HepG2 (cell line): Measurements from ENCODE around the gene GPLD1. TPM values are rescaled to one million over a fixed set of nuclear protein-coding genes. Genes with fewer than 3 reads are reported as not detected.

ENCODE experiments used
- BORCS8-MEF2B ChIP-seq: sonication (generic); formaldehyde crosslinking; IDR thresholded peaks from 2 replicates; pipeline ENCODE4 v1.8.0; 2022; ENCODE audit warnings: mild to moderate bottlenecking, missing genetic modification reagents
- DNMT1 ChIP-seq: sonication (generic); formaldehyde crosslinking; IDR thresholded peaks from 2 replicates; pipeline ENCODE4 v1.5.1; 2020; ENCODE audit warnings: mild to moderate bottlenecking, missing genetic modification reagents
- FOXM1 ChIP-seq: sonication (generic); formaldehyde crosslinking; IDR thresholded peaks from 2 replicates; pipeline ENCODE4 v1.5.0; 2020; ENCODE audit warnings: missing genetic modification reagents
- HNRNPH1 ChIP-seq: fragments of 200-400 bp; formaldehyde crosslinking; optimal IDR thresholded peaks from 2 replicates; pipeline ENCODE3; 2017; ENCODE audit warnings: mild to moderate bottlenecking, low read depth, low read length
- MAF1 ChIP-seq: sonication (generic); formaldehyde crosslinking; IDR thresholded peaks from 2 replicates; pipeline ENCODE4 v1.5.0; 2020; ENCODE audit warnings: missing genetic modification reagents, borderline replicate concordance
- MBD4 ChIP-seq: IDR thresholded peaks from 2 replicates; pipeline ENCODE4 v1.6.1; 2012; ENCODE audit warnings: low read length, inconsistent platforms, borderline replicate concordance
- MTA1 ChIP-seq: sonication (generic); formaldehyde crosslinking; IDR thresholded peaks from 2 replicates; pipeline ENCODE4 v1.4.0; 2020; ENCODE audit warnings: missing genetic modification reagents, mild to moderate bottlenecking, borderline replicate concordance
- NFIC ChIP-seq: IDR thresholded peaks from 2 replicates; pipeline ENCODE4 v1.6.1; 2012; ENCODE audit warnings: mild to moderate bottlenecking, low read length, inconsistent platforms
- NR2F6 ChIP-seq, 2 experiments: IDR thresholded peaks; 2 replicates each; pipeline ENCODE4 v1.6.1; 2016; ENCODE audit warnings: antibody characterized with exemption in 1 of 2, mild to moderate bottlenecking in 1 of 2
- PAF1 ChIP-seq: IDR thresholded peaks from 2 replicates; pipeline ENCODE4 v1.6.1; 2016; ENCODE audit warnings: missing genetic modification reagents, missing compliant biosample characterization
- ZFP62 ChIP-seq: sonication (generic); formaldehyde crosslinking; IDR thresholded peaks from 2 replicates; pipeline ENCODE4 v1.4.0; 2020; ENCODE audit warnings: missing genetic modification reagents
- ZMYM2 ChIP-seq: sonication (generic); formaldehyde crosslinking; IDR thresholded peaks from 2 replicates; pipeline ENCODE4 v1.8.0; 2022; ENCODE audit warnings: mild to moderate bottlenecking, missing genetic modification reagents
- ZNF136 ChIP-seq: sonication (generic); formaldehyde crosslinking; IDR thresholded peaks from 2 replicates; pipeline ENCODE4 v1.8.1; 2022; ENCODE audit warnings: low read depth, mild to moderate bottlenecking, moderate library complexity, missing genetic modification reagents
- ZNF225 ChIP-seq: sonication (generic); formaldehyde crosslinking; IDR thresholded peaks from 2 replicates; pipeline ENCODE4 v1.4.0; 2020; ENCODE audit warnings: mild to moderate bottlenecking, missing genetic modification reagents
- ZNF331 ChIP-seq: sonication (generic); formaldehyde crosslinking; IDR thresholded peaks from 2 replicates; pipeline ENCODE4 v1.4.0; 2020; ENCODE audit warnings: missing genetic modification reagents
- ZNF337 ChIP-seq: sonication (generic); formaldehyde crosslinking; IDR thresholded peaks from 2 replicates; pipeline ENCODE4 v1.5.1; 2020; ENCODE audit warnings: missing genetic modification reagents, low read depth, mild to moderate bottlenecking, borderline replicate concordance
- ZNF468 ChIP-seq: sonication (generic); formaldehyde crosslinking; IDR thresholded peaks from 2 replicates; pipeline ENCODE4 v1.8.0; 2022; ENCODE audit warnings: mild to moderate bottlenecking, moderate library complexity, missing genetic modification reagents
- ZNF589 ChIP-seq: sonication (generic); formaldehyde crosslinking; conservative IDR thresholded peaks from 2 replicates; pipeline ENCODE4 v1.8.0; 2022; ENCODE audit warnings: mild to moderate bottlenecking, moderate library complexity, missing genetic modification reagents
- ZNF776 ChIP-seq: sonication (generic); formaldehyde crosslinking; IDR thresholded peaks from 2 replicates; pipeline ENCODE4 v1.4.0; 2020; ENCODE audit warnings: mild to moderate bottlenecking, missing genetic modification reagents
- ZNF777 ChIP-seq: sonication (generic); formaldehyde crosslinking; IDR thresholded peaks from 2 replicates; pipeline ENCODE4 v1.4.0; 2020; ENCODE audit warnings: missing genetic modification reagents
- ZNF883 ChIP-seq: sonication (generic); formaldehyde crosslinking; IDR thresholded peaks from 2 replicates; pipeline ENCODE4 v1.5.1; 2020; ENCODE audit warnings: mild to moderate bottlenecking, missing genetic modification reagents; ENCODE audit errors: not compliant biosample characterization
- polyA plus RNA-seq, 8 experiments: library from polyadenylated mRNA; depleted of rRNA in 3 of 8; stranded (reverse) in 7 of 8; unstranded in 1 of 8; fragments of >200 nt; fragmentation: Illumina TruSeq in 4 of 8; extraction: Trizol in 4 of 8; gene quantifications; 2 replicates each; pipeline versions ENCODE4 v1.2.1 to v1.2.3, GENCODE V29; 2011 to 2016; ENCODE audit warnings: low read depth in 4 of 8, missing spikeins in 1 of 8, mixed read lengths in 1 of 8; ENCODE audit not compliant: insufficient read depth in 1 of 8
- total RNA-seq, 5 experiments: library from RNA; depleted of rRNA; stranded (reverse); fragments of >200 nt; fragmentation: Illumina TruSeq; extraction: Trizol; gene quantifications; 2 replicates each; pipeline ENCODE4 v1.2.3, GENCODE V29; 2016; ENCODE audit warnings: low read depth in 1 of 5
- TF ChIP-seq, protein P1 (sequence below): fragments of 450-650 bp; IDR thresholded peaks from 2 replicates; pipeline ENCODE4 v1.6.1; 2016
- TF ChIP-seq, protein P2 (sequence below): sonication (generic); formaldehyde crosslinking; IDR thresholded peaks from 2 replicates; pipeline ENCODE4 v1.9.0; 2021; ENCODE audit warnings: missing genetic modification reagents, borderline replicate concordance
- TF ChIP-seq, protein P3 (sequence below): sonication (generic); formaldehyde crosslinking; IDR thresholded peaks from 2 replicates; pipeline ENCODE4 v1.4.0; 2020; ENCODE audit warnings: missing genetic modification reagents

Gene GPLD1
- total and polyA plus RNA-seq, 2 of the 13 experiments (the other 11 are each of a cell fraction or from before 2014, with no cell fraction given): 6.2 to 7.6 TPM

DNA sequence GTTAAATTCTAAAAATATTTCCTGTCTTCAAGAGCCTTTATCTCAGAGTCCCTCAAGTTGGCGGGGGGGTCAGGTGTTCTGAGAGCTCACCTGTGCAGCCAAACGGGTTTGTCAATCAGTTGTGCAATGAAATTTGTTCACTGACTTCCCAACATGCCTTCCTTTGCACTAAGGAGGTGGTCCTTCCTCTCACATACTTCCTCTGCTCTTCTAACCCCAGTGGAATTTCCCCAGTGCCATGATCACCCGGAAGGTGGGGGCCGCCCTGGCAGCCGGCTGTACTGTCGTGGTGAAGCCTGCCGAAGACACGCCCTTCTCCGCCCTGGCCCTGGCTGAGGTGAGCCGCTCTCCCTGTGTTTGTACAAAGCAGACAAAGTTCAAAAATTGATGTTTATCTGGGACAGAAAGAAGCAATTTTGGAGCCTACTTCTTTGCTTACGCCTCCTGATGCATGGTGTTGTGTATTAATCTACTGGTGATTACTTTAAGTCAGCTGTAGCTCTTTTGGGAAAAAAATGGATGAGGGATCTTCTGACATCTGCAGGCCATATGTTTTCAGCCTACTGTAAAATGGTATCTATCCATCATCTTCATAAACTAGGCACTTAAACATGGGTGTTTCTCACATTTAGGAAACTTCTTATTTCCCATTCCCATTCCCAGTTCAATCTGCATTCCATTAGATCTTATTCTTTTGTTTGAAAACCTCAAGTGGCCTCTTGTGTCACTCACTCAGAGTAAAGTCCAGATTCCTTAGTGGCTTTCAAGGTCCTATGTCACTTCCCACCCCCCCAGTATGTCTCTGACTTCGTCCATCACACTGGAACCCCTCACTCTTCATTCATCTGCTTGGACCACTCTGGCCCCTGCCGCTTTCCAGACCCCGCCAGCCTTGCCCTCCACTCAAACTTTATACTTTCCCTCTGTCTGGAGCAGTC lies 15.5 kb upstream of the GPLD1 start (continued):
- TF ChIP-seq, protein P1, sequence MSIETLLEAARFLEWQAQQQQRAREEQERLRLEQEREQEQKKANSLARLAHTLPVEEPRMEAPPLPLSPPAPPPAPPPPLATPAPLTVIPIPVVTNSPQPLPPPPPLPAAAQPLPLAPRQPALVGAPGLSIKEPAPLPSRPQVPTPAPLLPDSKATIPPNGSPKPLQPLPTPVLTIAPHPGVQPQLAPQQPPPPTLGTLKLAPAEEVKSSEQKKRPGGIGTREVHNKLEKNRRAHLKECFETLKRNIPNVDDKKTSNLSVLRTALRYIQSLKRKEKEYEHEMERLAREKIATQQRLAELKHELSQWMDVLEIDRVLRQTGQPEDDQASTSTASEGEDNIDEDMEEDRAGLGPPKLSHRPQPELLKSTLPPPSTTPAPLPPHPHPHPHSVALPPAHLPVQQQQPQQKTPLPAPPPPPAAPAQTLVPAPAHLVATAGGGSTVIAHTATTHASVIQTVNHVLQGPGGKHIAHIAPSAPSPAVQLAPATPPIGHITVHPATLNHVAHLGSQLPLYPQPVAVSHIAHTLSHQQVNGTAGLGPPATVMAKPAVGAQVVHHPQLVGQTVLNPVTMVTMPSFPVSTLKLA: no peak
- TF ChIP-seq, protein P2, sequence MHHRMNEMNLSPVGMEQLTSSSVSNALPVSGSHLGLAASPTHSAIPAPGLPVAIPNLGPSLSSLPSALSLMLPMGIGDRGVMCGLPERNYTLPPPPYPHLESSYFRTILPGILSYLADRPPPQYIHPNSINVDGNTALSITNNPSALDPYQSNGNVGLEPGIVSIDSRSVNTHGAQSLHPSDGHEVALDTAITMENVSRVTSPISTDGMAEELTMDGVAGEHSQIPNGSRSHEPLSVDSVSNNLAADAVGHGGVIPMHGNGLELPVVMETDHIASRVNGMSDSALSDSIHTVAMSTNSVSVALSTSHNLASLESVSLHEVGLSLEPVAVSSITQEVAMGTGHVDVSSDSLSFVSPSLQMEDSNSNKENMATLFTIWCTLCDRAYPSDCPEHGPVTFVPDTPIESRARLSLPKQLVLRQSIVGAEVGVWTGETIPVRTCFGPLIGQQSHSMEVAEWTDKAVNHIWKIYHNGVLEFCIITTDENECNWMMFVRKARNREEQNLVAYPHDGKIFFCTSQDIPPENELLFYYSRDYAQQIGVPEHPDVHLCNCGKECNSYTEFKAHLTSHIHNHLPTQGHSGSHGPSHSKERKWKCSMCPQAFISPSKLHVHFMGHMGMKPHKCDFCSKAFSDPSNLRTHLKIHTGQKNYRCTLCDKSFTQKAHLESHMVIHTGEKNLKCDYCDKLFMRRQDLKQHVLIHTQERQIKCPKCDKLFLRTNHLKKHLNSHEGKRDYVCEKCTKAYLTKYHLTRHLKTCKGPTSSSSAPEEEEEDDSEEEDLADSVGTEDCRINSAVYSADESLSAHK (CRISPR knock-in tag): no peak
- TF ChIP-seq ZNF337 (CRISPR knock-in tag) (no peak), MAF1 (CRISPR knock-in tag) (no peak), MBD4 (no peak), DNMT1 (CRISPR knock-in tag) (no peak), HNRNPH1 (no peak), ZNF225 (CRISPR knock-in tag) (no peak), ZNF589 (no peak), ZMYM2 (CRISPR knock-in tag) (no peak), ZNF776 (CRISPR knock-in tag) (no peak), ZNF136 (CRISPR knock-in tag) (no peak), ZNF777 (CRISPR knock-in tag) (no peak), NFIC (0 out of 2 replicates have a peak, but pooled peaks have one; percentile 33), ZNF883 (no peak), ZNF331 (CRISPR knock-in tag) (peak; percentile 64), FOXM1 (no peak), BORCS8-MEF2B (CRISPR knock-in tag) (peak; percentile 51; the same call in 1 of the 2 replicates), ZNF468 (CRISPR knock-in tag) (no peak), PAF1 (CRISPR knock-in tag) (no peak), ZFP62 (CRISPR knock-in tag) (no peak), NR2F6 (IDR thresholded peaks at IDR 0.05) (no peak), NR2F6 (CRISPR knock-in tag; IDR thresholded peaks at IDR 0.05) (peak; percentile 62), MTA1 (CRISPR knock-in tag) (peak; percentile 94)
- TF ChIP-seq, protein P3, sequence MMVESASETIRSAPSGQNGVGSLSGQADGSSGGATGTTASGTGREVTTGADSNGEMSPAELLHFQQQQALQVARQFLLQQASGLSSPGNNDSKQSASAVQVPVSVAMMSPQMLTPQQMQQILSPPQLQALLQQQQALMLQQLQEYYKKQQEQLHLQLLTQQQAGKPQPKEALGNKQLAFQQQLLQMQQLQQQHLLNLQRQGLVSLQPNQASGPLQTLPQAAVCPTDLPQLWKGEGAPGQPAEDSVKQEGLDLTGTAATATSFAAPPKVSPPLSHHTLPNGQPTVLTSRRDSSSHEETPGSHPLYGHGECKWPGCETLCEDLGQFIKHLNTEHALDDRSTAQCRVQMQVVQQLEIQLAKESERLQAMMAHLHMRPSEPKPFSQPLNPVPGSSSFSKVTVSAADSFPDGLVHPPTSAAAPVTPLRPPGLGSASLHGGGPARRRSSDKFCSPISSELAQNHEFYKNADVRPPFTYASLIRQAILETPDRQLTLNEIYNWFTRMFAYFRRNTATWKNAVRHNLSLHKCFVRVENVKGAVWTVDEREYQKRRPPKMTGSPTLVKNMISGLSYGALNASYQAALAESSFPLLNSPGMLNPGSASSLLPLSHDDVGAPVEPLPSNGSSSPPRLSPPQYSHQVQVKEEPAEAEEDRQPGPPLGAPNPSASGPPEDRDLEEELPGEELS (CRISPR knock-in tag): peak; percentile 80
